Subcutaneous preadipocyte (primary cell): ENCODE data around the gene OR10J5. TPM values are rescaled to one million over a fixed set of nuclear protein-coding genes. Genes with fewer than 3 reads are reported as not detected.

Source experiments
- total RNA-seq: library from RNA; depleted of rRNA; stranded (reverse); fragments of >200 nt; gene quantifications from 2 replicates; pipeline ENCODE4 v1.2.3, GENCODE V29; 2012

Gene OR10J5
- total RNA-seq: not detected in 2 replicates

GRCh38 chr1:159535907-159536306 lies at the start of gene OR10J5:
OR10J5 (minus strand) TSS chr1:159536007; CDS start chr1:159536007, 0 bp downstream.

Other genes starting within 250 kb of the OR10J5 start
- not detected in 2 replicates for gene FCER1A, start 233.7 kb downstream of the OR10J5 start, total RNA-seq
- not detected in 2 replicates for gene OR10J4, start 103.8 kb downstream of the OR10J5 start, total RNA-seq
- not detected in 2 replicates for gene OR10J1, start 96.3 kb downstream of the OR10J5 start, total RNA-seq
- not detected in 2 replicates for gene APCS, start 51.8 kb upstream of the OR10J5 start, total RNA-seq
- not detected in 2 replicates for gene CRP, start 178.6 kb upstream of the OR10J5 start, total RNA-seq
- 15.2 and 33.1 TPM in 2 replicates for gene DUSP23, start 245.0 kb upstream of the OR10J5 start, total RNA-seq